ENCODE data around the gene SRPX2. TPM values are rescaled to one million over a fixed set of nuclear protein-coding genes. Genes with fewer than 3 reads are reported as not detected.

Gene SRPX2
- total RNA-seq, 2 donors from 2014 or later = 60.7 to 61.2 TPM

GRCh38 chrX:100673397-100673953, 29.5 kb downstream of the SRPX2 start:
- Histone ChIP-seq H3K4me1 (ENCODE audit: control insufficient read depth in 1 of 2, low read depth in 2 of 2) (no peaks in the 10 kb centered on the region), H3K36me3 (no peaks in the 10 kb centered on the region), H3K9me3 (no peaks in the 10 kb centered on the region), H3K27me3 (replicated peaks; ENCODE audit: insufficient read depth) (no peaks in the 10 kb centered on the region), H3K4me3 (no peak overlapping the region), H3K27ac (no peak overlapping the region)
- TF ChIP-seq, protein P1, sequence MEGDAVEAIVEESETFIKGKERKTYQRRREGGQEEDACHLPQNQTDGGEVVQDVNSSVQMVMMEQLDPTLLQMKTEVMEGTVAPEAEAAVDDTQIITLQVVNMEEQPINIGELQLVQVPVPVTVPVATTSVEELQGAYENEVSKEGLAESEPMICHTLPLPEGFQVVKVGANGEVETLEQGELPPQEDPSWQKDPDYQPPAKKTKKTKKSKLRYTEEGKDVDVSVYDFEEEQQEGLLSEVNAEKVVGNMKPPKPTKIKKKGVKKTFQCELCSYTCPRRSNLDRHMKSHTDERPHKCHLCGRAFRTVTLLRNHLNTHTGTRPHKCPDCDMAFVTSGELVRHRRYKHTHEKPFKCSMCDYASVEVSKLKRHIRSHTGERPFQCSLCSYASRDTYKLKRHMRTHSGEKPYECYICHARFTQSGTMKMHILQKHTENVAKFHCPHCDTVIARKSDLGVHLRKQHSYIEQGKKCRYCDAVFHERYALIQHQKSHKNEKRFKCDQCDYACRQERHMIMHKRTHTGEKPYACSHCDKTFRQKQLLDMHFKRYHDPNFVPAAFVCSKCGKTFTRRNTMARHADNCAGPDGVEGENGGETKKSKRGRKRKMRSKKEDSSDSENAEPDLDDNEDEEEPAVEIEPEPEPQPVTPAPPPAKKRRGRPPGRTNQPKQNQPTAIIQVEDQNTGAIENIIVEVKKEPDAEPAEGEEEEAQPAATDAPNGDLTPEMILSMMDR (IDR thresholded peaks at IDR 0.05) = no peak
- ATAC-seq (ENCODE audit: insufficient number of reproducible peaks, low FRiP score, low read depth) = no peak
- DNase-seq (ENCODE audit: low spot score) = no peak

- H3K4me1 ChIP-seq (ENCODE audit: control insufficient read depth in 1 of 2, low read depth in 2 of 2) = no peaks in the 10 kb centered on the region
- H3K36me3 ChIP-seq = no peaks in the 10 kb centered on the region
- no peaks in the 10 kb centered on the region for H3K27me3 ChIP-seq (replicated peaks; ENCODE audit: insufficient read depth)
- no peak overlapping the region for H3K4me3 ChIP-seq
- H3K27ac ChIP-seq = no peak overlapping the region
- H3K9me3 ChIP-seq = no peaks in the 10 kb centered on the region
- ATAC-seq (ENCODE audit: insufficient number of reproducible peaks, low FRiP score, low read depth) (no peak), DNase-seq (ENCODE audit: low spot score) (no peak)
- TF ChIP-seq, protein P1 (IDR thresholded peaks at IDR 0.05) = no peak
These were observed 30.7 kb downstream of the SRPX2 start for GRCh38 chrX:100674705-100675104.

GRCh38 chrX:100677611-100678181, 33.7 kb downstream of the SRPX2 start:
- no peaks in the 10 kb centered on the region for H3K27me3 ChIP-seq (replicated peaks; ENCODE audit: insufficient read depth)
- H3K27ac ChIP-seq = no peak overlapping the region
- no peak for DNase-seq (ENCODE audit: low spot score)

GRCh38 chrX:100680756-100681155, 36.8 kb downstream of the SRPX2 start:
- TF ChIP-seq, protein P1 (IDR thresholded peaks at IDR 0.05) = no peak
- H3K4me3 ChIP-seq = no peak overlapping the region
- no peaks in the 10 kb centered on the region for H3K27me3 ChIP-seq (replicated peaks; ENCODE audit: insufficient read depth)
- no peaks in the 10 kb centered on the region for H3K36me3 ChIP-seq
- DNase-seq (ENCODE audit: low spot score) (no peak), ATAC-seq (ENCODE audit: insufficient number of reproducible peaks, low FRiP score, low read depth) (no peak)
- H3K9me3 ChIP-seq = no peaks in the 10 kb centered on the region
- no peaks in the 10 kb centered on the region for H3K4me1 ChIP-seq (ENCODE audit: control insufficient read depth in 1 of 2, low read depth in 2 of 2)
- H3K27ac ChIP-seq = no peak overlapping the region

More at GRCh38 chrX:100677611-100678181, 33.7 kb downstream of the SRPX2 start:
- no peak for ATAC-seq (ENCODE audit: insufficient number of reproducible peaks, low FRiP score, low read depth)
- TF ChIP-seq, protein P1 (IDR thresholded peaks at IDR 0.05) = no peak
- no peaks in the 10 kb centered on the region for H3K9me3 ChIP-seq
- no peaks in the 10 kb centered on the region for H3K36me3 ChIP-seq
- no peaks in the 10 kb centered on the region for H3K4me1 ChIP-seq (ENCODE audit: control insufficient read depth in 1 of 2, low read depth in 2 of 2)
- H3K4me3 ChIP-seq = no peak overlapping the region

GRCh38 chrX:100681599-100681998, 37.6 kb downstream of the SRPX2 start:
- H3K4me3 ChIP-seq = no peak overlapping the region
- TF ChIP-seq, protein P1 (IDR thresholded peaks at IDR 0.05) = no peak
- no peaks in the 10 kb centered on the region for H3K36me3 ChIP-seq
- DNase-seq (ENCODE audit: low spot score) (no peak), ATAC-seq (ENCODE audit: insufficient number of reproducible peaks, low FRiP score, low read depth) (no peak)
- no peak overlapping the region for H3K27ac ChIP-seq
- H3K27me3 ChIP-seq (replicated peaks; ENCODE audit: insufficient read depth) = no peaks in the 10 kb centered on the region
- H3K4me1 ChIP-seq (ENCODE audit: control insufficient read depth in 1 of 2, low read depth in 2 of 2) = no peaks in the 10 kb centered on the region
- H3K9me3 ChIP-seq = no peaks in the 10 kb centered on the region

Measured in thoracic aorta (tissue), 2 donors.